ENCODE results near the gene RFLNA. TPM values are rescaled to one million over a fixed set of nuclear protein-coding genes. Genes with fewer than 3 reads are reported as not detected.

Gene RFLNA
- total and polyA plus RNA-seq, 4 donors = 0.40 to 1.8 (median 1.4) TPM

- ATAC-seq (ENCODE audit: insufficient read depth, low FRiP score) = no peak
Measured at GRCh38 chr12:124354400-124354799, 59.5 kb downstream of the RFLNA start.

GRCh38 chr12:124356221-124356620 is 61.3 kb downstream of the RFLNA start:
- WGBS, 2 donors = 98 to 99% methylated on average over 5 of the region's 5 CpGs
- no peak for ATAC-seq (ENCODE audit: insufficient read depth, low FRiP score)
- Histone ChIP-seq H3K27me3 (ENCODE audit: control insufficient read depth in 3 of 3, insufficient read depth in 3 of 3, low read length in 2 of 3) (no peaks in the 10 kb centered on the region), H3K9me3 (ENCODE audit: control insufficient read depth in 4 of 4, insufficient read depth in 3 of 4, low read length in 3 of 4) (peaks cover 0 to 5% (median 0%) of the 10 kb centered on the region in 4 donors), H3K9ac (ENCODE audit: insufficient read depth in 1 of 2, low read length in 2 of 2) (no peak overlapping the region), H3K4me1 (ENCODE audit: control insufficient read depth in 5 of 5, insufficient read depth in 5 of 5, low read length in 5 of 5) (peaks cover 0 to 10% (median 0%) of the 10 kb centered on the region in 5 donors), H3K36me3 (ENCODE audit: control insufficient read depth in 4 of 4, insufficient read depth in 4 of 4, low read length in 4 of 4) (peaks cover 0 to 87% (median 42%) of the 10 kb centered on the region in 4 donors), H3K4me3 (no peak overlapping the region), H3K27ac (ENCODE audit: low read depth in 1 of 2, low read length in 1 of 2) (no peak overlapping the region)
- no peak for DNase-seq
- no peak for TF ChIP-seq CTCF (IDR thresholded peaks at IDR 0.05; ENCODE audit: control extremely low read depth, extremely low read depth)

More at GRCh38 chr12:124354400-124354799, 59.5 kb downstream of the RFLNA start:
- H3K9ac ChIP-seq (ENCODE audit: insufficient read depth in 1 of 2, low read length in 2 of 2) = no peak overlapping the region
- H3K9me3 ChIP-seq (ENCODE audit: control insufficient read depth in 4 of 4, insufficient read depth in 3 of 4, low read length in 3 of 4) = peaks cover 0 to 5% (median 0%) of the 10 kb centered on the region in 4 donors
- H3K36me3 ChIP-seq (ENCODE audit: control insufficient read depth in 4 of 4, insufficient read depth in 4 of 4, low read length in 4 of 4) = peaks cover 6 to 91% (median 54%) of the 10 kb centered on the region in 4 donors
- DNase-seq = no peak
- H3K4me1 ChIP-seq (ENCODE audit: control insufficient read depth in 5 of 5, insufficient read depth in 5 of 5, low read length in 5 of 5) = peaks cover 0 to 7% (median 0%) of the 10 kb centered on the region in 5 donors
- no peak overlapping the region for H3K4me3 ChIP-seq
- no peak for TF ChIP-seq CTCF (IDR thresholded peaks at IDR 0.05; ENCODE audit: control extremely low read depth, extremely low read depth)
- 88 to 97% methylated on average over 10 to 13 of the region's 13 CpGs for WGBS, 2 donors
- H3K27me3 ChIP-seq (ENCODE audit: control insufficient read depth in 3 of 3, insufficient read depth in 3 of 3, low read length in 2 of 3) = no peaks in the 10 kb centered on the region
- H3K27ac ChIP-seq (ENCODE audit: low read depth in 1 of 2, low read length in 1 of 2) = no peak overlapping the region

GRCh38 chr12:124357616-124358015 is 62.7 kb downstream of the RFLNA start:
- Histone ChIP-seq H3K9me3 (ENCODE audit: control insufficient read depth in 4 of 4, insufficient read depth in 3 of 4, low read length in 3 of 4) (peaks cover 0 to 5% (median 0%) of the 10 kb centered on the region in 4 donors), H3K9ac (ENCODE audit: insufficient read depth in 1 of 2, low read length in 2 of 2) (no peak overlapping the region), H3K4me3 (no peak overlapping the region), H3K27ac (ENCODE audit: low read depth in 1 of 2, low read length in 1 of 2) (no peak overlapping the region), H3K4me1 (ENCODE audit: control insufficient read depth in 5 of 5, insufficient read depth in 5 of 5, low read length in 5 of 5) (peaks cover 0 to 9% (median 0%) of the 10 kb centered on the region in 5 donors), H3K27me3 (ENCODE audit: control insufficient read depth in 3 of 3, insufficient read depth in 3 of 3, low read length in 2 of 3) (no peaks in the 10 kb centered on the region), H3K36me3 (ENCODE audit: control insufficient read depth in 4 of 4, insufficient read depth in 4 of 4, low read length in 4 of 4) (peaks cover 0 to 89% (median 32%) of the 10 kb centered on the region in 4 donors)
- DNase-seq = no peak
- no peak for TF ChIP-seq CTCF (IDR thresholded peaks at IDR 0.05; ENCODE audit: control extremely low read depth, extremely low read depth)
- 96% methylated on average over 15 of the region's 15 CpGs for WGBS, 2 donors
- ATAC-seq (ENCODE audit: insufficient read depth, low FRiP score) = no peak

- DNase-seq (no peak), ATAC-seq (ENCODE audit: insufficient read depth, low FRiP score) (no peak)
- WGBS, 2 donors = 95 to 96% methylated on average over 11 of the region's 11 CpGs
- peaks cover 0 to 9% (median 0%) of the 10 kb centered on the region in 5 donors for H3K4me1 ChIP-seq (ENCODE audit: control insufficient read depth in 5 of 5, insufficient read depth in 5 of 5, low read length in 5 of 5)
- no peak for TF ChIP-seq CTCF (IDR thresholded peaks at IDR 0.05; ENCODE audit: control extremely low read depth, extremely low read depth)
- no peaks in the 10 kb centered on the region for H3K27me3 ChIP-seq (ENCODE audit: control insufficient read depth in 3 of 3, insufficient read depth in 3 of 3, low read length in 2 of 3)
- no peak overlapping the region for H3K4me3 ChIP-seq
- H3K9ac ChIP-seq (ENCODE audit: insufficient read depth in 1 of 2, low read length in 2 of 2) = no peak overlapping the region
- peaks cover 0 to 4% (median 0%) of the 10 kb centered on the region in 4 donors for H3K9me3 ChIP-seq (ENCODE audit: control insufficient read depth in 4 of 4, insufficient read depth in 3 of 4, low read length in 3 of 4)
- H3K27ac ChIP-seq (ENCODE audit: low read depth in 1 of 2, low read length in 1 of 2) = no peak overlapping the region
- peaks cover 0 to 87% (median 29%) of the 10 kb centered on the region in 4 donors for H3K36me3 ChIP-seq (ENCODE audit: control insufficient read depth in 4 of 4, insufficient read depth in 4 of 4, low read length in 4 of 4)
Measured at GRCh38 chr12:124358572-124358971, 63.7 kb downstream of the RFLNA start.

Data from lung (tissue), 12 donors.